ENCODE measurements around the gene ZNF586.
"Not testable (repeated sequence)": the region's sequence is repeated elsewhere in the genome, so short reads cannot be mapped to it uniquely, and the experiment has no call there.

The ZNF586 gene

DNA sequence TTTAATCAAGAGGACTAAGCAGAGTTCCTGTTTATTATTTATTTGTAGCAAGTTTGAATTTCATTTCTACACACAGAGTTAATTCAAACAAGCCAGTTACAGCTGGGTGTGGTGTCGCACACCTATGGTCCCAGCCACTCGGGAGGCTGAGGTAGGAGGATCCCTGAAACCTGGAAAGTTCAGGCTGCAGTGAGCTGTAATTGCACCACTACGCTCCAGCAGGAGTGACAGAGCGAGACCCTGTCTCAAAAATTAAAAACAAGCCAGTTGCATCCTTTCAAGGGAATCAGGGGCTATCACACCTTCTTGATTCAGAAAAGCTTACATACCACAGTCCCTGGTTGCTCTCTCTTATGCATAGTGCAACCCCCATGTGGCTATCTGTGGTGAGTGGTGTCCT, 19.8 kb downstream of the ZNF586 start:
- DNase-seq (ENCODE audit: extremely low read depth in 1 of 2, low read depth in 1 of 2) = no peak

DNA sequence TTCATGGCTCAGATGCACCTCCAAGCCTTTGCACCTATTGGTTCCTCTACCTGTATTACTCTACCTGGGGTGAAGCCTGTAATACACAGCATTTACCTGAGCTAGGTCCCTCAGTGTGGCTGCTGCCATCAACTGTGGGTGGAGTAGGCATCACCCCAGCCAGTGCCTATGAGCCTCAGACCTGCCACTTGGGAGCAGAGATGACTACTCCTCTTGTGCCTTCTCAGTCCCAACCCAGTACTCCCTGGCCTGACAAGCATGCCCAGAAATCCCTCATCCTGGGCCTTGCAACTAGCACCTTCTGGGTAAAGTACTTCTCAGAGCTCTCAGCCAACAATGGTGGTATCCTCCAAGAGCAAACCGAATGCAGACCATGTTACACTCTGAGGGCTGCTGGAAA, 27.1 kb downstream of the ZNF586 start:
- not testable (repeated sequence) for DNase-seq (ENCODE audit: extremely low read depth in 1 of 2, low read depth in 1 of 2)

- DNase-seq (ENCODE audit: extremely low read depth in 1 of 2, low read depth in 1 of 2) = no peak
Measured at GRCh38 chr19:57800696-57801095, 31.2 kb downstream of the ZNF586 start.

- no peak for DNase-seq (ENCODE audit: extremely low read depth in 1 of 2, low read depth in 1 of 2)
Measured at GRCh38 chr19:57802269-57802668, 32.8 kb downstream of the ZNF586 start.

GRCh38 chr19:57803265-57803593, 33.8 kb downstream of the ZNF586 start:
- DNase-seq (ENCODE audit: extremely low read depth in 1 of 2, low read depth in 1 of 2) = no peak

DNA sequence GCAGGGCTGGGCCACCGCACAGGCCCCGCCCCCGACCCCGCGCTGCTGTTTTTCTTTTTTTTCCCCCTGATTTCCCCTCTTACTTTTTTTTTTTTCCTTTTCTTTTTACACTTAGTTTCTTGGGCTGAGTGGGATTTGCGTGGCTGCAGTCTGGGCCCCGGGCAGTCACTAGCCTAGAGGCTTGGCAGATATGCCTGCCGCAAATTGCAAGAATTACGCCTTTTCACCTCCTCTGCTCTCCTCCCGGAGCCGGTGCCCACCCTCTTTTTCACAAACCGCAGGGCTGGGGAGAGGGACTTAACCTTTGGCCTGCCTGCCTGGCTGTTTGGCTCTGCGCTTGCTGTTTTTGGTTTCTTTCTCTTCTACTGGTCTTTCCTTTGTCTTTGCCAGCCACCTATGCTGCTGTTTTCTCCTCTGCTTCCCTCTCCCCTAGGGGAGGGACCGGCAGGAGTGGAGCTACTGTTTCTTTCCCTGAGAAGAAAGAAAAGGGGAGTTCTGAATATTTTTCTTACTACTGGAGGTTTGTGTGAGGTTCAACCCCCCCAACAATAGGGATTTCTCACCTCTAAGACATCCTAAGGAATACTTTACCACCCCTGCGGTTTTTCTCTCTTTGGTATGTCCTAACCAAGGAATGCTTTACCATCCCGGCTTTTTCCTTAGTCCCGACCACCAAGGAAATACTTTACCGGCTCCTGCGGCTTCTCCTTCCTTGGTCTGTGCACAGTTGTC, 34.3 kb downstream of the ZNF586 start:
- no peak for DNase-seq (ENCODE audit: extremely low read depth in 1 of 2, low read depth in 1 of 2)

- no peak for DNase-seq (ENCODE audit: extremely low read depth in 1 of 2, low read depth in 1 of 2)
Measured at GRCh38 chr19:57807541-57807940, 38.1 kb downstream of the ZNF586 start.

- DNase-seq (ENCODE audit: extremely low read depth in 1 of 2, low read depth in 1 of 2) = not testable (repeated sequence)
Measured at GRCh38 chr19:57810410-57811295, 41.2 kb downstream of the ZNF586 start.

GRCh38 chr19:57812226-57812625, 42.8 kb downstream of the ZNF586 start:
- DNase-seq (ENCODE audit: extremely low read depth in 1 of 2, low read depth in 1 of 2) = no peak

DNA sequence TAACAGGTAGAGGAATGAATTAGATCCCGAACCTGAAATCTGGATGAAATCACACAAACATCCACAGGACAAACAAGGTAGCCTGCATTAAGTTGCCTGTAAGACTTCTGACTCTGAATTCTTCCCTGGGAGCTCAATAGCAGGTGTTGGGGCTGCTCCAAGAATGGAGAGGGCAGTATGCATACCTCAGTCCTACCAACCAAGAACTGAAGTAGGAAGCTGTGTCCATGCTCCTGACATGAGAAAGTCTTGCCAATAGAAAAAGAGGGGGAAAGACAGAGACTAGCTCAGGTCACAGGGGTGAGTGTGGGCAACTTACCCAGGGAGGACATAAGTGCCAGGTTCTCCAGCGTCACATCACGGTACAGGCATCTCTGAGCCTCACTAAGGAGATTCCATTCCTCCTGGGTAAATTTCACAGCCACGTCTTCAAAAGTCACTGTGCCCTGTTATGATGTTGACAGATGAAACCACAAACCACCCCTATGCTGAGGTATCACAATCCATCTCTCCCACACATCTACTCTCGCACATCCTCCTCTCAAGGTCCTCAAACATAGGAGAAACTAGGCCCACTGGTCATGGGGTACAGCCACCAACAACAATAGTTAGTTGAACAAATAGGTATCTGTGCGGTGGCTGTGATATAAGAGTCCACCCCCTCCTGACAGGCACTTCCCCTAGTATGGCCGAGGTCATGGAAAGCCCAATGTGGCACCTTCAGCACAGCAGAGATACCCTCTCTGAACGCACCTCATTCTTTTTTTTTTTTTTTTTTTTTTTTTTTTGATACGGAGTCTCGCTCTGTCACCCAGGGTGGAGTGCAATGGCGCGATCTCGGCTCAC, 43.7 kb downstream of the ZNF586 start:
- DNase-seq (ENCODE audit: extremely low read depth in 1 of 2, low read depth in 1 of 2) = not testable (repeated sequence)

GRCh38 chr19:57813919-57814504, 44.5 kb downstream of the ZNF586 start:
- DNase-seq (ENCODE audit: extremely low read depth in 1 of 2, low read depth in 1 of 2) = no peak

DNA sequence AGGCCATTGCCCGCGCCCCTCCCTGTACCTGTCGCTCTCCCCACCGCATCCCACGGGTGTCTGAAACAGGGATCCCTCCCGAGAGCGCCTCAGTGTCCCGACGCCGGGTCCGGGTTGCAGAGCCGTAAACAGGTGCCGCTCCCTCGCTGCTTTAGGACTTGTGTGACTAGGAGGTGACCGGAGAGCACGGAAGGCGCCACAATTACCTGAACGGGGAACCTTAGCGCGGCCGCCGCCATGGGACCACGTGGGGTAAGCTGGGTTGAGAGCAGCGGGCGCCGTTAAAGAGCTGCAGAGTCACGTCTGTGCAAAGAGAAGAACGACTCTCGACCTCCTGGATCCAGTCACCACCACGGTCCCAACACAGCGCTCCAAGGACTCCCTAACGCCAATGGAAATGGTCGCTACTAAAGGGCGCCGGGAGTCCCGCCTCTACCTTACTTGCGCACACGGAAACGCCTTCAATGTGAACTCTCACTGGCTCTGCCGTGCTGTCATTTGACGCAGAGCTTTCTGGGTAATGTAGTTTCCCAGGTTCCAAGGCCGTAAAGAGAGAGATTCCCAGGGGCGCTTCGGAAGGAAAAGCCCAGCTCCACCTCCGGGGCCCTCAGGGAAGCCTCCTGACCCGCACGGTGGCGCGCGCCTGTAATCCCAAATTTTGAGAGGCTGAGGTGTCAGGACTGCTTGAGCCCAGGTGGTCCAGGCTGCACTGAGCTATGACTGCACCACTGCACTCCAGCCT, 45.2 kb downstream of the ZNF586 start, which contains the start of gene ZNF552:
TSS of gene ZNF552 (minus strand) at position 409 of the 742 bp plus-strand sequence. CDS start at position 239, 170 bp downstream.
- peak in 1 of 2 donors; percentile 65 for DNase-seq (ENCODE audit: extremely low read depth in 1 of 2, low read depth in 1 of 2)

DNA sequence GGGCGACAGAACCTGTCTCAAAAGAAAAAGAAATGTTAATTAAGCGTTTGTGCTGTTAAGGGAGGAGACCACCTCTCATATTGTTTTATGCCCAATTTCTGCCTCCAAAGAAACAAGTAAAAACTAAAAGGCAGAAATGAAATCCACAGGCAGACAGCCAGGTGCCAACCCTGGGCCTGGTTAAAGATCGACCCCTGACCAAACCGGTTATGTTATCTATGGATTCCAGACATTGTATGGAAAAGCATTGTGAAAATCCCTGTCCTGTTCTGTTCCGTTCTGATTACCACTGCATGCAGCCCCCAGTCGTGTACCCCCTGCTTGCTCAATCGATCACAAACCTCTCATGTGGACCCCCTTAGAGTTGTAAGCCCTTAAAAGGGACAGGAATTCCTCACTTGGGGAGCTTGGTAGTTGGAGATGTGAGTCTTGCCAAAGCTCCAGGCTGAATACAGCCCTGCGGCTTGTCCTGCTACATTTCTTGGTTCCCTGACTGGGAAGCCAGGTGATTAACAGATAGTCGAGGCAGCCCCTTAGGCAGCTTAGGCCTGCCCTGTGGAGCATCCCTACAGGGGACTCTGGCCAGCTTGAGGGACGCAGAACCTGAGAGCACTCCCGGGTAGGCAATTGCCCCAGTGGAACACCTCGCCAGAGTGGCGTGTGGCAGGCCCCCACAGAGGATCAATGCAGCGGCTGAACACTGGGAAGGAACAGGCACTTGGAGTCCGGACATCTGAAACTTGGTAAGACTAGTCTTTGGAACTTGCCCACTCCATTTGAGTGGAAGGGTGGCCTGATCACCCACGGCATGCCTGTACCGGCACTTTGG, 46.0 kb downstream of the ZNF586 start:
- no peak for DNase-seq (ENCODE audit: extremely low read depth in 1 of 2, low read depth in 1 of 2)

DNA sequence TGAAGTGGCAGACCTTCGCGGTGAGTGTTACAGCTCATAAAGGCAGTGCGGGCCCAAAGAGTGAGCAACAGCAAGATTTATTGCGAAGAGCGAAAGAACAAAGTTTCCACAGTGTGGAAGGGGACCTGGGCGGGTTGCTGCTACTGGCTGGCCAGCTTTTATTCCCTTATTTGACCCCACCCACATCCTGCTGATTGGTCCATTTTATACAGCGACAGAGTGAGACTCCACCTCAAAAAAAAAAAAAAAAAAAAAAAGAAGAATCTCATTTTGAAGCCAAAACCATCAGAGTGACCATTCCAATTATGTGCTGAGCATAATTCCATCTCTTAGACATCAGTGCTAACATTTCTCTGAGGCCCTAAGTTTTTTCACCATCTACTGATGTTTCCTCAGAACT, 47.2 kb downstream of the ZNF586 start:
- no peak for DNase-seq (ENCODE audit: extremely low read depth in 1 of 2, low read depth in 1 of 2)

DNA sequence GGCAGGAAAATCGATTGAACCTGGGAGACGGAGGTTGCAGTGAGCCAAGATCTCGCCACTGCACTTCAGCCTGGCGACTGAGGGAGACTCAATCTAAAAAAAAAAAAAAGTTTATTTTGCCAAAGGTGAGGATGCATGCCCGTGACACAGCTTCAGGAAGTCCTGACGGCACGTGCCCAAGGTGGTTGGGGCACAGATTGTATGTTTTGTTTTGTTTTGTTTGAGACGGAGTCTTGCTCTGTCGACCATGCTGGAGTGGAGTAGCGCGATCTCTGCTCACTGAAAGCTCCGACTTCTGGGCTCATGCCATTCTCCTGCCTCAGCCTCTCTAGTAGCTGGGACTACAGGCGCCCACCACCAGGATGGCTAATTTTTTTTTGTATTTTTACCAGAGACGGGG, 48.5 kb downstream of the ZNF586 start:
- no peak for DNase-seq (ENCODE audit: extremely low read depth in 1 of 2, low read depth in 1 of 2)

GRCh38 chr19:57818378-57818777, 48.9 kb downstream of the ZNF586 start:
- DNase-seq (ENCODE audit: extremely low read depth in 1 of 2, low read depth in 1 of 2) = no peak

DNA sequence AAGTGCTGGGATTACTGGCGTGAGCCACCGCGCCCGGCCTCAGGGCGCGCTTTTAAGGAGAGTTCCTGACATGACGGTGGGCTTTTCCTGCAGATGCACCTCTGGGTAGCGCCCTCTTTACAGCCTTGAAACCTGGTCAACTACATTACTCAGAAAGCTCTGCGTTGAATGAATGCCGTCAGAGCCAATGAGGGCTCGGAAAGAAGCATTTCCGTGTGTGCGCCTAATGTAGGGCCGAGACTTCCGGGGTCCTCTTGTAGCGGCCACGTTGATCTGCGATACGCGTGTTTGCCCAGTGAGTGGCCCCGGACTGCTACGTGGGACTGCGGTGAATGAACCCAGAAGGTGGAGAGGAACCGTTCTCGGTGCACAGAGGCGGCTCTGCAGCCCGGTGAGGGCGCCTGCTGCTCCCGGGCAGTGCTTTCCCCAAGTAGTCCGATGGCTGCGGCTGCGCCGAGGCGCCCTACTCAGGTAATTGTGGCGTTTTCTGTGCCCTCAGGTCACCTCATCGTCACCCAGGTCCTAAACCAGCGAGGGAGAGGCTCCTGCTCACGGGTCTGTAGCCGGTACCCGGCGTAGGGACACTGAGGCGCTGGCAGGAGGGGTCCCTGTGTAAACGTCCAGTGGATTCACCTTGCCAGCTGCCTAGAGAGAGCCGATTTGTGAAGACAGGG, 50.1 kb downstream of the ZNF586 start:
- DNase-seq (ENCODE audit: extremely low read depth in 1 of 2, low read depth in 1 of 2) = peak; percentile 57 to 78

DNA sequence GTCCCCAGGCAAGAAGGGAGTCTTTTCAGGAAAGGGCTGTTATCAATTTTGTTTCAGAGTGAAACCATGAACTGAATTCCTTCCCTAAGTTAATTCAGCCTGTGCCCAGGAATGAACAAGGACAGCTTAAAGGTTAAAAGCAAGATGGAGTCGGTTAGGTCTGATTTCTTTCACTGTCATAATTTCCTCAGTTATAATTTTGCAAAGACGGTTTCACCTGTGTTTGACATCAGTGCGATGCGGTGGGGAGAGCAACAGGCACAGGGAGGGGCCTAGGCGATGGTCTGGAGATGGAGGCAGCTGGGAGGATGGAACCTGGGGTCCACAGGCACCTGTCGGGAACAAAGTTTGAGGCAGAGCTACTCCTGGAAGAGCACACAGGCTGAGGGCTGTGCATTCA, 51.1 kb downstream of the ZNF586 start:
- DNase-seq (ENCODE audit: extremely low read depth in 1 of 2, low read depth in 1 of 2) = no peak

DNA sequence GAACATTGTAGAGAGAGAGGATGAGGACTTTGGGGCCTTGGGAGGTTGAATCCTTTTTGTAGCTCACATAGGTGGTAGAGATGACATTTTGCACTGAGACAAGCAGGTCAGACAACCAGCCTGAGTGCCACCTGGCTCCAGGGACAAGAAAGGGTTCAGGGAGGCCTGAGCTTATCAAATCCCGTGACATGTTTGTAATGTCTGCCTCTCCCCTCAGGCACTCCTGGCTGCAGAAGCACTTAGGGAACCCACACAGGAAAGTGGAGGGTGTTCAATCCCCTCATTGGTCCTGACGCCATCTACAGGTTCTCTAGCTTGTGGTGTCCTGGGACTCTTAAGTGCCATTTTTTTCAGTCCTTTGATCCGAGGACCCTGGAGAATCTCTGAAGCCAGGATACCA, 51.6 kb downstream of the ZNF586 start:
- DNase-seq (ENCODE audit: extremely low read depth in 1 of 2, low read depth in 1 of 2) = not testable (repeated sequence)
